Spleen (tissue), 11 donors: ENCODE results near the gene RRP1. TPM values are rescaled to one million over a fixed set of nuclear protein-coding genes. Genes with fewer than 3 reads are reported as not detected.

Experiments
- DNase-seq: peaks from one replicate; pipeline ENCODE4 v3.0.0-alpha.2; 2020
- H3K27ac ChIP-seq, 8 donors: fragments of 200-600 bp; sonication (generic) in 7 of 8; 1 replicate in 4 of 8; 2 replicates in 4 of 8; pipeline versions ENCODE4 v1.5.0 to v1.8.0; 2016 to 2021; ENCODE audit warnings: inconsistent platforms in 4 of 8, mild to moderate bottlenecking in 4 of 8, moderate library complexity in 1 of 8
- H3K27me3 ChIP-seq, 7 donors: fragments of 200-600 bp; sonication (generic) in 6 of 7; replicated peaks in 1 of 7; 1 replicate in 4 of 7; 2 replicates in 3 of 7; pipeline versions ENCODE4 v1.5.0 to v1.8.0; 2016 to 2021; ENCODE audit warnings: inconsistent platforms in 3 of 7, mild to moderate bottlenecking in 1 of 7
- H3K36me3 ChIP-seq, 6 donors: fragments of 200-600 bp; sonication (generic) in 5 of 6; 1 replicate in 4 of 6; 2 replicates in 2 of 6; pipeline versions ENCODE4 v1.5.0 to v1.8.0; 2016 to 2021; ENCODE audit warnings: inconsistent platforms in 2 of 6
- H3K4me1 ChIP-seq, 6 donors: fragments of 200-600 bp; sonication (generic) in 5 of 6; 1 replicate in 3 of 6; 2 replicates in 3 of 6; pipeline versions ENCODE4 v1.5.0 to v1.8.0; 2016 to 2021; ENCODE audit warnings: inconsistent platforms in 3 of 6
- H3K4me3 ChIP-seq, 8 donors: fragments of 200-600 bp; sonication (generic) in 7 of 8; 1 replicate in 4 of 8; 2 replicates in 4 of 8; pipeline versions ENCODE4 v1.5.0 to v1.8.0; 2016 to 2021; ENCODE audit warnings: inconsistent platforms in 4 of 8, mild to moderate bottlenecking in 4 of 8, moderate library complexity in 2 of 8
- H3K9me3 ChIP-seq, 8 donors: fragments of 200-600 bp; sonication (generic) in 7 of 8; 1 replicate in 4 of 8; 2 replicates in 4 of 8; pipeline versions ENCODE4 v1.5.0 to v1.8.0; 2016 to 2021; ENCODE audit warnings: inconsistent platforms in 4 of 8
- CTCF ChIP-seq, 11 experiments: fragments of 200-600 bp in 7 of 11; fragments of 450-650 bp in 4 of 11; sonication (generic) in 4 of 11; IDR thresholded peaks in 8 of 11; conservative IDR thresholded peaks in 3 of 11; 1 replicate in 7 of 11; 2 replicates in 4 of 11; pipeline versions ENCODE4 v1.4.0 to v1.8.0; 2016 to 2021; ENCODE audit warnings: antibody characterized with exemption in 11 of 11, inconsistent platforms in 4 of 11, mild to moderate bottlenecking in 1 of 11
- POLR2A ChIP-seq, 3 donors: fragments of 450-650 bp; IDR thresholded peaks; one replicate each; pipeline ENCODE4 v1.5.1; 2017; ENCODE audit warnings: antibody characterized with exemption in 3 of 3, mild to moderate bottlenecking in 1 of 3
- POLR2AphosphoS5 ChIP-seq, 3 donors: sonication (generic); formaldehyde crosslinking; IDR thresholded peaks; one replicate each; pipeline ENCODE4 v1.5.1; 2017; ENCODE audit warnings: antibody characterized with exemption in 3 of 3
- WGBS, 5 donors: extraction: QIAGEN DNeasy Blood & Tissue Kit in 3 of 5; methylation state at CpG; one replicate each; pipeline versions ENCODE4 v1.1.5 to v1.1.7; 2013 to 2018; 5-methylcytosine and 5-hydroxymethylcytosine counted together
- intact Hi-C: fragments of 100-400 bp; cut with DNase I; formaldehyde crosslinking; loops from one replicate; pipeline ENCODE4 v1.15.0; 2023; ENCODE audit warnings: low total_unique reads
- polyA plus RNA-seq, 3 donors: library from polyadenylated mRNA; stranded (reverse); fragments of 200-250 nt; gene quantifications; one replicate each; pipeline ENCODE4 v1.2.1, GENCODE V29; 2013
- total RNA-seq, 7 donors: library from RNA; depleted of rRNA in 3 of 7; stranded (reverse); fragments of >200 nt in 3 of 7; fragmentation: NEBNext Ultra II Directional in 4 of 7; extraction: Animal tissue kit (Norgen Biotek cat#: 25700) in 4 of 7; gene quantifications; one replicate each; pipeline versions ENCODE4 v1.1.0 to v1.2.1, GENCODE V29; 2016 to 2021
- donor health status: healthy with polysubstance abuse.
- donor health status: DM: no; HTN: no; CAD: no; lungs with moderate emphysema.
- donor health status: DM: no; HTN: no; CAD: no.
- donor health status: Bipolar disorder and iron deficiency.
- donor health status: healthy.
- donor health status: DM: no; HTN: no; CAD: no.
- donor health status: DM: yes; HTN: yes; CAD: no.

The RRP1 gene
- total and polyA plus RNA-seq, 10 donors, result 11.5 to 26.9 (median 18.6) TPM

GRCh38 chr21:43848771-43849170 lies 59.4 kb downstream of the RRP1 start:
- H3K4me3 ChIP-seq, result no peak overlapping the region
- TF ChIP-seq POLR2A (IDR thresholded peaks at IDR 0.05) (no peak), POLR2AphosphoS5 (IDR thresholded peaks at IDR 0.05) (no peak), CTCF (IDR thresholded peaks at IDR 0.05 in 8 of 11, conservative IDR thresholded peaks at IDR 0.05 in 3 of 11) (no peak)
- H3K27me3 ChIP-seq, result no peaks in the 10 kb centered on the region
- H3K27ac ChIP-seq, result no peak overlapping the region
- intact Hi-C loops, result no loop called here
- no peak for DNase-seq
- WGBS, 5 donors, result 90 to 95% (median 95%) methylated on average over 10 of the region's 10 CpGs
- H3K4me1 ChIP-seq, result peaks cover 0 to 11% (median 0%) of the 10 kb centered on the region in 6 donors
- H3K9me3 ChIP-seq, result peaks cover 0 to 8% (median 2%) of the 10 kb centered on the region in 8 donors
- H3K36me3 ChIP-seq, result no peaks in the 10 kb centered on the region

DNA sequence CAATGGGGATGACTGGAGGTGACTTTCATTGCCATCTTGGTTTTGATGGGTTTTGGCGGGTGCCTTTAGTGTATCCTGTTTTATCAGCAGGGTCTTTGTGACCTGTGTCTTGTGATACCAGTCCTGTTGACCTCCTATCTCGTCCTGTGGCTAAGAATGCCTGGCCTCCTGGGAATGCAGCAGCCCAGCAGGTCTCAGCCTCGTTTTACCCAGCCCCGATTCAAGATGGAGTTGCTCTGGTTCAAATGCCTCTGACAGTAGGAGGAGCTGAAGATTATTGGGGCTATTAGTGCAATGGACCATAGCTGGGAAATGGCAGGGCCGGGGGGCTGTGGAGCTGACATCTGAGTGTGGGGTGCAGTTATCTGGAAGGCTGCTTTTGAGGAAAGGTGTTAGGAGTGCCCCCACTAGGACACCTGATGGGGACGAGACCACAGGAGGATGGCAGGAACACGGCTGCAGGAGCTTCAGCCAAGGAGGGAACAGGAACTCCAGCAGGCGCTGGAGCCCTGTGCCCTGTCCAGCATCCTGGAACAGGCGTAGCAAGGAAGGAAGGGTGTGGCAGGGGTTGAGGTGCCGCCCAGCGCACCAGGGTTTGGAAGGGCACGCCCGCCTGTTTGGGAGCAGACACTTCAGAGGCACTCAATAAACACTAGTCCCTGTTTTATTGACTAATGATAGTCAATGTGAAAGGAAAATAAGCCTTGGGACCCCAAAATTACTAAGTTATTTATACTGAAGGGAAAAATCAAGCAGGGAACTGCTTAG lies 60.3 kb downstream of the RRP1 start:
- intact Hi-C loops, result no loop called here
- peak; percentile 79 for DNase-seq
- Histone ChIP-seq H3K36me3 (no peaks in the 10 kb centered on the region), H3K4me3 (no peak overlapping the region), H3K27me3 (peaks cover 0 to 4% (median 0%) of the 10 kb centered on the region in 7 donors), H3K4me1 (peaks cover 0 to 19% (median 2%) of the 10 kb centered on the region in 6 donors), H3K27ac (peak overlapping the region in 5 of 8 donors; percentile 4 to 54 (median 43)), H3K9me3 (peaks cover 0 to 8% (median 2%) of the 10 kb centered on the region in 8 donors)
- WGBS, 5 donors, result 59 to 77% (median 62%) methylated on average over 11 to 13 of the region's 13 CpGs
- TF ChIP-seq POLR2AphosphoS5 (IDR thresholded peaks at IDR 0.05) (peak; percentile 68 to 75 (median 73)), CTCF (IDR thresholded peaks at IDR 0.05 in 8 of 11, conservative IDR thresholded peaks at IDR 0.05 in 3 of 11) (no peak)

DNA sequence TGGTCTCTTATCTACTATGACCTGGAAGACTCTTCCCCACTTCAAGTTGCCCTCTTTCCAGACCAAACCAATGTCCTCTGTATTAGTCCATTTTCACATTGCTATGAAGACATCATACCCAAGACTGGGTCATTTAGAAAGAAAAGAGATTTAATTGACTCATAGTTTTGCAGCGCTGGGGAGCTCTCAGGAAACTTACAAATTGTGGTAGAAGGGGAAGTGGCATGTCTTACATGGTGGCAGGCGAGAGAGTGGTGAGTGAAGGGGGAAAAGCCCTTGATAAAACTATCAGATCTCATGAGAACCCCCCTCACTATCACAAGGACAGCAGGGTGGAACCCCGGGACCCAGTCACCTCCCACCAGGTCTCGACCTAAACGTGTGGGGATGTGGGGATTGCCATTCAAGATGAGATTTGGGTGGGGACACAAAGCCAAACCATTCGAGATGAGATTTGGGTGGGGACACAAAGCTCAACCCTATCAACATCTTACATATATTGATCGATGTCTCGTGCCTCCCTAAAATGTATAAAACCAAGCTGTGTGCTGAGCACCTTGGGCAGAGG lies 61.4 kb downstream of the RRP1 start:
- peak; percentile 10 for DNase-seq

DNA sequence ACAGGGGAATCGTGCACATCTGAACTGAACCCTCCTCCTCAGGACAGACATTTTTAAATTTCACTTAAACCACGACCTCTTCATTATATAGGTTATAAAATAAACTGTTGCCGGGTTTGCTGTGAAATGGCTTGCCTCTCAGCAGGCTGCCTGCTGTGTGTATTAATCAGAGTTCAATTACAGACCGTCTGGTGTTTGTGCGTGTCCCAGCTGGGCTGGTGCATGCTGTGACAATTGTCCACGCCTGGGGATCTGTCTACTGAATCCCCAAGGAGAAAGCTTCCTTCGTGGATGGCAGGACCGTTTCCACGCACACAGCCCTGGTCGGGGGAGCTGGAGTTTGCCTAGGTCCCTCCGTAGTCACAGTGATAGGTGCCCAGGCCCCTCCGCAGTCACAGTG lies 62.2 kb downstream of the RRP1 start:
- peaks cover 0 to 5% (median 0%) of the 10 kb centered on the region in 7 donors for H3K27me3 ChIP-seq
- H3K4me3 ChIP-seq, result no peak overlapping the region
- H3K9me3 ChIP-seq, result peaks cover 0 to 8% (median 2%) of the 10 kb centered on the region in 8 donors
- WGBS, 5 donors, result 88 to 92% (median 90%) methylated on average over 11 to 12 of the region's 12 CpGs
- intact Hi-C loops, result no loop called here
- DNase-seq, result peak; percentile 39
- H3K36me3 ChIP-seq, result no peaks in the 10 kb centered on the region
- no peak overlapping the region for H3K27ac ChIP-seq
- peaks cover 0 to 33% (median 9%) of the 10 kb centered on the region in 6 donors for H3K4me1 ChIP-seq
- TF ChIP-seq POLR2A (IDR thresholded peaks at IDR 0.05) (no peak), POLR2AphosphoS5 (IDR thresholded peaks at IDR 0.05) (no peak), CTCF (IDR thresholded peaks at IDR 0.05 in 8 of 11, conservative IDR thresholded peaks at IDR 0.05 in 3 of 11) (no peak)

More for the DNA sequence above, 61.4 kb downstream of the RRP1 start:
- H3K36me3 ChIP-seq, result no peaks in the 10 kb centered on the region
- peaks cover 0 to 8% (median 2%) of the 10 kb centered on the region in 8 donors for H3K9me3 ChIP-seq
- H3K4me3 ChIP-seq, result no peak overlapping the region
- no peak for TF ChIP-seq POLR2AphosphoS5 (IDR thresholded peaks at IDR 0.05)
- peaks cover 0 to 30% (median 8%) of the 10 kb centered on the region in 6 donors for H3K4me1 ChIP-seq
- intact Hi-C loops, result no loop called here
- WGBS, 5 donors, result 66 to 82% (median 72%) methylated on average over 8 of the region's 8 CpGs
- peak overlapping the region in 4 of 8 donors; percentile 39 to 54 (median 46) for H3K27ac ChIP-seq
- H3K27me3 ChIP-seq, result peaks cover 0 to 5% (median 0%) of the 10 kb centered on the region in 7 donors
